Fibroblast of upper back skin (primary cell): ENCODE results near the gene RTL1.

Experiments
- DNase-seq: peaks from one replicate; pipeline ENCODE4 v3.0.0-alpha.2; 2013

Gene RTL1

DNA sequence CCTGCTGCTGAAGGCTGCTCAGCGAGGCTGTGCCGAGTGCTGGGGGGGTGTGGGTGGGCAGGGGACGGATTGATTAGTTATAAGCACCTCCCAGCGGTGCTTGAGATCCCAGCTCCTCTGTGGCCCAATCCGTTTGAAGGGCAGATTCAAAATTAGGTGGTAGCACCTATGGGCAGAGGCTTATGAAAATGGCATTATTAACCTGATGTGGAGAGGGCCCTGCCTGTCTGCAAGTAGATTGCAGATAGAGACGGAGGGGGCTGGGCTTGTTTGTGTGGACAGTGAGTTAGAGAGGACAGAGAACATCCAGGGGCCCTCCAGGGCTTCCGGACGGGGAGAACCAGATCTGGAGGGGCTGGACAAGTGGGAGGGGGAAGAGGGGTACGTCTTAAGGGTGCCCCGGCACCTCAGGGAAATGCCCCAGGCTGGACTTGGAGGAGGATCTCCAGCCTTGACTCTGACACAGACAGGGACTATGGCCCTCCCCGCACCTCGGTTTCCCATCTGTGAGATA, at the start of gene RTL1:
Gene RTL1 (minus strand): TSS at position 51 of the 514 bp plus-strand sequence. CDS start 18,934 bp downstream, outside the sequence.
- no peak for DNase-seq

- no peak for DNase-seq
Measured at GRCh38 chr14:100950024-100950423, 46.5 kb upstream of the RTL1 start.

- no peak for DNase-seq
Measured at GRCh38 chr14:100944052-100944451, 40.5 kb upstream of the RTL1 start.

DNA sequence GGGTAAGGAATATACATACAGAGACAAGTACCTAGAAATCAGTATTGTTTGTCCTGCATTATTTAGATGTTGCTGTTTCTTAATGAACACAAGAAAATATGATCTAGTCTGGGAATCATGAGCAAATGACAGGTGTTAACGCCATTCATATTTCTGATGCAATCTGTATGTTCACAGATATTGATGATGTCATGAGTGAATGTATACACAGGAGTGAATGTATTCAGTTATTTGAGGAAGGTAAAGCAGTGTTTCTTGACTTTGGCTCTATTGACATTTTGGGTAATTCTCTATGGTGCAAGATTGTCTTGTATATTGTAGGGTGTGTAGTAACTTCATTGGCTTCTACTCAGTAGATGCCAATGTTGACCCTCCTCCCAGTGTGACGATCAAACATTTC, 26.7 kb upstream of the RTL1 start:
- DNase-seq, result no peak

DNA sequence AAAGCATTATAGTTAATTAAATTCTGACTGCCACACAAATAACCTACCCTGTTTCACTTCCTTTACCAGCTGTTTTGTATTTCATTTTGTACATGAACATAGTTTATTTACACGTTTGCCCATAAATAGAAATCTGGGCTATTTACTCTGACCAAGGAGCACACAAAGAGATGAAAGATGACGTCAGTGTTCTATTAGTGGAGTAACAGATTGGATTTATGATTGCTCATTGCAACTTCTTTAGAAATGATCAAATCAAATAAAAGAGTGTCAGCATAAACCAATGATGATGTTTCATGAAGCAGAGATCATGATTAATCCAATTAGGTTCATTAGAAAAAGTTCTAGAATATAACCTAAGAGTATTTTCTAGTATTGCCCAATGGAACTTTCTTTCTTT, 12.0 kb upstream of the RTL1 start:
- no peak for DNase-seq

DNA sequence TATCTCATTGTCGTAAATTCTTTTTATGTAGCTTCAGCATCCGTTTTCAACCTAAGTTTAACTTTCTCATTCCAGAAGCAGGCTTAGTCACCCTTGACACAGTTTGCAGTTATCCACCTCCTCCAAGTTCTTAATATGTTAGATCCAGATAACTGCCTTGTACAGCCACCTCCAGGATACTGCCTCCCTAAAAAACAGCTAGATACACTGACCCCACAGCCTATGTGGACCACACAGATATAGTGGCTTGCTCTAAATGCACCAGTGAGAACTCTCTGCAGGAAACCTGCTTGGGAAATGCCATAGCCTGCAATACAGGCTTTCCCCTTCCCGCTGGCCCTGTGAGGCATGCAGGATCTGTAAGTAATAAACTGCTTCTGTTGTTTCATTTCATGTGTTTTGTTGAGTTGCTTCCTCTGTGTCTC, 11.1 kb upstream of the RTL1 start:
- DNase-seq, result no peak

DNA sequence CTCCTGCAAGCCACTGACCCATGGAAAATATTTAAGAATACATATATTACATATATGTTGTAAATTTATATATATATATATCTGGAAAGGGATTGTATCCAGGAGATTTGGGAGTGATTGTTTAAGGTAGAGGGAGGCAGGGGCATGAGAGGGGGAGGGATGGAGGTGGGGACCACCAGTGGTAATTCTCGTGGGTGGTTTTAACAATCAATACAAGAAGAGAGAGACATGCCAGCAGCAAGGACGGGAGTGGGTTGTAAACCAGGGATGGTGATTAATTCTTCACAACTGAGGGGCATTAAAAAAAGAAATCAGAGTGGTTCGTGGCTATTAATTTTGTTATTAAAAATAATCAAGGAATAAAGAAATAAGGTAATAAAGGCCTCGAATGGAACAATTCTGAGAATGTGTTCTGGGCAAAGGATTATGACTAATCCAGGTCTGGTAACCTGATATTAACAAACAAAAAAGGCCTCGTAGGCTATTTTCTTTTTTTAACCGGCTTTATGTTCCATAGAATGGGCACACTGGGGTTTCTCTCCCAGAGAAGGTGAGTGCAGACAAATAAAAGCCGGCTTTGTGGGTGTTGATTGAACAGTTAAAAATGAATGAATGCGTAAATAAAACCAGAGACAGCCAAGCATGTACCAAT, 8.3 kb upstream of the RTL1 start:
- DNase-seq, result no peak

DNA sequence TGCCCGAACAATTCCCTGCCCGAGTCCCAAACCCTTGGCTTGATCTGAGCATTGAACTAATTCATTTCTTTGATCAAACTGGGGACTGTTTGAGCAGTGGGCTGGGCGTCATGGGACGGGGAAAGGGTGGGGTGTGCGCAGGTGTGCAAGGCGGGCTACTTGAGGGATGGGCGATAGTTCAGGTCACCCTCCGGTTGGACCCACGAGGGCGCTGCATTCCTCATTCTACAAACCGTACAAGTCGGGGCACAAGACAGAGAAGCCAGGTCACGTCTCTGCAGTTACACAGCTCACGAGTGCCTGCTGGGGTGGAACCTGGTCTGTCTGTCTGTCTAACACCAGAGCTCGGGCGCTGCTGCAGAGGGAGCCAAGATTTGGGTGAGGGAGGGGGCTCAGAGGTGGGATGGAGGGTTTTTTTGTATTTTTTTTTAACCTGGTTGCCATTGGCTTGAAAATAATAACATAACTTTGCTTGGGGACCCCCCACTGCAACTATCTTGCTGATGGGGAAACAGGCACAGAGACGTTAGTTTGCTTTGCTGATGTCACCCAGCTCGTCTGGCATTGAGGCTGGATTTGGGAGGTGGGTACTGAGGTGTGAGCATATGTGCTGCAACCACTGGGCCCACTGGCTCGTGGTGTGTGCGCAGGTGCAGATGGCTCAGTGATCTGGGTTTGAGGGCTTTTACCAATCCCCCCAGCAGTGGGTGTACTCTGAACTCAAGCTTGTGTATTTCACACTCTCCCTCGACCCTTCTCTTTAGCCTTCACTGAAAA, 7.6 kb upstream of the RTL1 start:
- no peak for DNase-seq

- DNase-seq, result no peak
Measured at GRCh38 chr14:100909439-100909838, 5.9 kb upstream of the RTL1 start.

DNA sequence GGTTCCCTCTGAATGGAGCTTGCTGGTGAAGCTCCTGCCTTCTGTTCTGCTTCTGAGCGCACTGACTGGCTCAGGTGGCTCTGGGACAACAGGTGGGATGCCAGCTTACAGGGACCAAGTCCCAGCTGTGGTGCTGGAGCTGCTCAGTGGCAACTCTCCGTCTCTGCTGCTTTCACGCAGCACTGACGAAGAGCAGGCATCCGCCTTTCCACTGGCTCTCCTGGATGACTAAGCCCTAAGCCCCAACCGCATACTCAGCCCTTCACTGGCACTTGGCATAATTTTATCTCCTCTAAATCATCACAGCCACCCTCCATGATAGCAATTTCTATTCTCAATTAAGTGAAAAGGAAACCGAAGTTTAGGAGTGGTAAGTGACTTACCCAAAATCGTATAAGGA, 3.7 kb upstream of the RTL1 start:
- DNase-seq, result no peak

GRCh38 chr14:100906420-100906819, 2.9 kb upstream of the RTL1 start:
- no peak for DNase-seq

- DNase-seq, result no peak
Measured at GRCh38 chr14:100905166-100905565, 1.6 kb upstream of the RTL1 start.

DNA sequence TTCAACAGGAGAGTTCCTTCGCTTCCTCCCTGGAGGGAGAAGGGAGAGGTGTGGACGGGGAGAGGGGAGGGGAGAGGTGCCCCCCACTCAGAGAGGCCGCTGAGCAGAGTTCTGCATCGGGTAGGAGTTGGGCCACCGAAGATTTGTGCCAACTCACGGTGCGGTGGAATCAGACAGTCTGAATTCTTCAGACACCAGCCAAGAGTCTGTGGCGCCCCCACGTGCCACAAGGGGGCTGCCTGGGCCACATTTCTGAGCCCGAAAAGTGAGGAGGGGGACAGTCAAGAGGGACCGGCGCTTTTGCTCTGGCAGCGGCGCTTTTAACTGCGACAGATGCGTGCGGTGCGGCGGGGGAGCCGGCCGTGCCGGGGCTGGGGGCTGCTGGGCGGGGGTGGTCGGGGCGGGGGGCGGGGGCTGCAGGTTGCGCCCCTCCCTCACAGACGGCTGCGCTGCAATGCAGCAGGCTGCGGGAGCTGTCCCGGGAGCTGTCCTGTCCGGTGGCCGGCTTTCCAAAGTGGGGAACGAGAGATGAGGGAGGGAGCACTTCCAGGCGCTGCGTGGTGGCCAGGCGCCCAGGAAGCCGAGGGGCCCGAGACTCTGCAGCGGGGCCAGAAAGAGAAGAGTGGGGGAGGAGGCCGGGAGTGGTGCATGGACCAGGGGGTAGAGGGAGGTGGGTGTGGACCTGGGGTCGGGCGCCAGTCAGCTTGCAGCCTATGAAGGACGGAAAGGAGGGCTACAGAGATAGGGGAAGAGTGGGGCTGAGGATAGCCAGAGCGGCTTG, 975 bp upstream of the RTL1 start:
- no peak for DNase-seq

DNA sequence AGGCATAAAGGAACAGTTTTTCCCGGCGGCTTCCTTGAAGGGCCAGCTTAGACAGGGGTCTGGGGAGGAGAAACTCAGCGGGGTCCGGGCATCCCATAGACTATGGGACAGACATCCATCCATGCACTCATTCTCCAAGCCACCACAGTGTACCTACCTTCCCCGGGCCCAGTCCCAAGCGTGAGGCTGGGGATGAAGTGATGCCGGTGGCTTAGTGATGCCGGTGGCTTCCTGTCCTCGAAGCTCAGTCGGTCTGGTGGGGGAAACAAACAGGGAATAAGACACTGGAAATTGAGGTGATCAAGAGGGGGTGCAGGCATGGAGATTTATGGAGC, 421 bp downstream of the RTL1 start:
- no peak for DNase-seq

DNA sequence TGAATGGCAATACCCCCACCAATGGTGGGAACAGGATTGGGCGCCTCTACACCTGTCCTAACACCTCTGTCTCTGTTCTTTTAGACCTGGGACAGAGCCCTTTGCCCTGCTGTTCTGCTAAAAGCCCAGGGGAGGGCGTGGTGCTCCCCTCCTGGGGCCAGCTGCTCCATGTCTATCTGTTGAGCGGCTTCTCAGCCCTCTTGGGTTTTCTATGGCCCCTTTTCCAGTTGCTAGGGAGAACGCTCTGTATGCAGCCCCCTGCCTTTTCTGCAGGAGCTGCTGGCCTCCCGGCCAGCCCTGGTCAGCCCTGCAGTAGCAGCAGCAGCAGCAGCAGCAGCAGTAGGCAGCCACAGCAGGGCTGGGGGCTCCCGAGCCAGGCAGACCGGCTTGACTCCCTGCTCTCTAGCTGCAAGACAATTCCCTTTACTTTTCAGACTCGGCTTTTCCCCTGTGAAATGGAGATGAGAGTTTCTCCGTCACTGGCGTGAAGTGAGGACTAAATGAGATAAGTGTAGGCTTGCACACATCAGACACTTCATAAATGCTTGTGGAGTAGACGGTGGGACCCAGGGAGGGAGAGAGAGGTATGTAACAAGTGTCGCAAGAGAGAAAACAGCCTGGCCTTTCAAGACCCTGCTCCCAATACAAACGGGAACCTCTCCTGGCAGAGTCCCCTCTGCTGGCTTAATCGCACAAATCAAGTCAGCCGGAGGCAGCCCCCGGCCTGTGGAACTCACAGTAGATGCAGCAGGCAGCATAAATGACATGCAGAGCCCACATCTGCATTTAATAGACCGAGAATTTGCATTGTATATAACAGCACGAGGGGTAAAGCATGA, 1.0 kb downstream of the RTL1 start:
- no peak for DNase-seq

GRCh38 chr14:100901391-100902183, 1.9 kb downstream of the RTL1 start:
- DNase-seq, result no peak

DNA sequence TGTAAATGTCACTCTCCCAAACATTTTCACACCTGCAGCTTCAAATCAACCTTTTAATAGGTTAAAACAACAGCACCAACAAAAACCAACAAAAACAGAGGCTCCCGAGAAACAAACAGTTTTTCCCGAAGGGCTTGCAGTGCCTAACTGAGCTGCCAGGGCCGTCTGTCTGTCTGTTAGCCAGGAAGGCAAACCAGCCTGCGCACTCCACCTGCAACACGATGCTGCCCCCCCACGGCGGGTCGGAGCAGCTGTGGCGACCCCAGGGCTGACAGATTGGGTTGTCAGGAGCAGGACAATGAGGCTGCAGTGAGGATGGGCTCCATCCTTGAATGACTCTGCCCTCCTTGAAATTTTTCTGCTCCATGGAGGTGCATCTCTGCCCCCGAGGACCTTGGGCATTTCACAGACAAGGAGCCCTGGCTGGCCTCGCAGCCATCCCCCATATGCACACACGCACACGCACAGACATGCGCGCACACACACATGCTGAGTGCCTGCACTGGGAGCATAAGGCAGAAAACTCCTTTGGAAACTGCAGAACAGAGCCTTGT, 2.6 kb downstream of the RTL1 start:
- no peak for DNase-seq

- no peak for DNase-seq
Measured at GRCh38 chr14:100899884-100900771, 3.4 kb downstream of the RTL1 start.

GRCh38 chr14:100898935-100899883, 4.3 kb downstream of the RTL1 start:
- DNase-seq, result no peak
